Measurements from ENCODE around the gene DHX16. TPM values are rescaled to one million over a fixed set of nuclear protein-coding genes. Genes with fewer than 3 reads are reported as not detected.
A peak's percentile ranks its signal among the peaks of the same experiment; 100 is the strongest.

Gene DHX16
- total and polyA plus RNA-seq, 9 of the 15 experiments (the other 6 are each of a cell fraction or from before 2014, with no cell fraction given), result 14.6 to 66.1 (median 47.5) TPM

- no TSS peak for BruUV-seq (replicated peaks)
- no peak for TF ChIP-seq NFRKB (IDR thresholded peaks at IDR 0.05; ENCODE audit: low read depth)
- TF ChIP-seq POLR3A (IDR thresholded peaks at IDR 0.05; ENCODE audit: borderline replicate concordance, extremely low read depth, insufficient read depth, insufficient read length), result no peak
- TF ChIP-seq ZFP30 (CRISPR knock-in tag; IDR thresholded peaks at IDR 0.05; ENCODE audit: borderline replicate concordance), result no peak
- TF ChIP-seq SIN3B (IDR thresholded peaks at IDR 0.05; ENCODE audit: low read depth), result no peak
- TF ChIP-seq ZFX (CRISPR knock-in tag; IDR thresholded peaks at IDR 0.05), result no peak
- TF ChIP-seq MAFK (IDR thresholded peaks at IDR 0.05; ENCODE audit: low read length), result no peak
- no peak for TF ChIP-seq EZH2 (IDR thresholded peaks at IDR 0.05; ENCODE audit: borderline replicate concordance, low read depth, low read length)
- no peak for TF ChIP-seq ZNF511 (CRISPR knock-in tag; IDR thresholded peaks at IDR 0.05)
- TF ChIP-seq TSHZ1 (CRISPR knock-in tag; IDR thresholded peaks at IDR 0.05), result no peak
- TF ChIP-seq ELK3 (CRISPR knock-in tag; IDR thresholded peaks at IDR 0.05), result no peak
- no peak for TF ChIP-seq FOXO4 (CRISPR knock-in tag; IDR thresholded peaks at IDR 0.05)
- no peak for TF ChIP-seq ZNF639 (CRISPR knock-in tag; conservative IDR thresholded peaks at IDR 0.05 in 1 of 2, IDR thresholded peaks at IDR 0.05 in 1 of 2)
- no peak for TF ChIP-seq MAX (CRISPR knock-in tag; IDR thresholded peaks at IDR 0.05)
Observed at GRCh38 chr6:30700340-30700739, 27.5 kb upstream of the DHX16 start.

More at GRCh38 chr6:30700340-30700739, 27.5 kb upstream of the DHX16 start:
- no peak for FAIRE-seq
- Histone ChIP-seq H3K4me1 (replicated peaks in 1 of 2; ENCODE audit: control insufficient read depth in 2 of 2, insufficient read depth in 2 of 2, low read length in 2 of 2) (no peaks in the 10 kb centered on the region), H2AFZ (ENCODE audit: low read depth, low read length) (no peak overlapping the region), H4K20me1 (replicated peaks; ENCODE audit: control insufficient read depth, insufficient read depth, low read length) (no peaks in the 10 kb centered on the region), H3K9ac (ENCODE audit: insufficient read depth in 1 of 2, low read depth in 2 of 2, low read length in 2 of 2) (no peak overlapping the region), H3K9me1 (ENCODE audit: control insufficient read depth, insufficient read depth, low read length) (no peaks in the 10 kb centered on the region), H3K36me3 (ENCODE audit: control insufficient read depth, insufficient read depth, low read length) (peaks cover 49% of the 10 kb centered on the region), H3K27me3 (ENCODE audit: control insufficient read depth in 2 of 2, insufficient read depth in 2 of 2, low read length in 2 of 2) (no peaks in the 10 kb centered on the region), H3K9me3 (replicated peaks; ENCODE audit: control insufficient read depth, insufficient read depth, low read depth, low read length) (no peaks in the 10 kb centered on the region), H3K4me2 (ENCODE audit: insufficient read depth, low read length) (no peak overlapping the region), H3K27ac (ENCODE audit: extremely low read depth, low read depth, low read length) (no peak overlapping the region), H3K79me2 (ENCODE audit: control insufficient read depth, insufficient read depth, low read length) (no peaks in the 10 kb centered on the region), H3K4me3 (no peak overlapping the region)
- CTCF ChIA-PET (ENCODE audit: low intra/inter-chr PET ratio), result no interaction called here
- 61% methylated on average over 3 of the region's 4 CpGs for WGBS (ENCODE audit: insufficient coverage, low coverage, missing lambda C conversion rate)
- intact Hi-C loops (cut with micrococcal nuclease) (no loop called here), in situ Hi-C loops (cut with MboI) (no loop called here)
- no peak for DNase-seq (ENCODE audit: extremely low read depth in 1 of 4, low spot score in 3 of 4)
- 0 out of 3 replicates have a peak, but pooled peaks have one; percentile 19 for ATAC-seq
- POLR2A ChIA-PET, result interaction anchor here (0.6 to 27.1 kb wide), 3 partner anchors 2 to 66 kb away, joined by 3 to 524 read pairs (median 524); partner anchors contain the start of genes MDC1, NRM and TUBB

Measured in K562 (cell line).